GM18498 (cell line): Measurements from ENCODE around the gene SPATA12.
"Not testable (repeated sequence)": the region's sequence is repeated elsewhere in the genome, so short reads cannot be mapped to it uniquely, and the experiment has no call there.

Source experiments
- ATAC-seq: cut with Tn5 transposase; IDR thresholded peaks from one replicate; pipeline ENCODE4 v1.9.1; 2021; ENCODE audit warnings: mild to moderate bottlenecking, moderate library complexity; ENCODE audit not compliant: unreplicated experiment

SPATA12 gene

DNA sequence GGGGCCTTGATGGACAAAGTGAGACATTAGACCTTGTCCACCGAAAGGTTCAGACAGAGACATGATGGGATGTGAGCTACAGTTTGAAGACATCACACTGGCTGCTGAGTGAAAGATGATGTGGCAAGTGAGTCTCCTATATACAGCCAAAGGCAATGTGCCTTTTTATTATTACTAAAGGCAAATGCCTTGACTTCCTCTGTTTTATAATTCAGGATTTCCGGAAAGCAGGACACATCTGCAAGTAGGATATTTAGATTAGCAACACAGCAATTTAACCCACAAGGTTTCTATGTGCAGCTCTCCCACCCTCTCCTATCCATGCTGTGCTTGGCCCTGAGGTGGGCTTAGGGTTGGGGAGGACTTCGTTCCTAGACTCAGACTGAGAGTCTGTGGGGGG, 20.7 kb downstream of the SPATA12 start:
- ATAC-seq, result no peak

DNA sequence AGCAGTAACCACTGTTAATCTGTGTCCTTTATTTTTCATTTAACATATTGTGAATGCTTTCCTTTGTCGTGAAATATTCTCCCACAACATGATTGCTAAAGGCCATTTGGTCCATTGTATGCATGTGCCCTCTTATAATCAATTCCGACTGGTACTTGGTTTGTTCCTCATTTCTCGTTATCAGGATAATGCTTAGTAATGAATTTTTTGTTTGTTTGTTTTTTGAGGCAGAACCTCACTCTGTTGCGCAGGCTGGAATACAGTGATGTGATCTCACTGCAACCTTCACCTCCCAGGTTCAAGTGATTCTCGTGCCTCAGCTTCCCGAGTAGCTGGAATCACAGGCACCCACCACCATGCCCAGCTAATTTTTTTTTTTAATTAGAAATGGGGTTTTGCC, 22.0 kb downstream of the SPATA12 start:
- no peak for ATAC-seq

DNA sequence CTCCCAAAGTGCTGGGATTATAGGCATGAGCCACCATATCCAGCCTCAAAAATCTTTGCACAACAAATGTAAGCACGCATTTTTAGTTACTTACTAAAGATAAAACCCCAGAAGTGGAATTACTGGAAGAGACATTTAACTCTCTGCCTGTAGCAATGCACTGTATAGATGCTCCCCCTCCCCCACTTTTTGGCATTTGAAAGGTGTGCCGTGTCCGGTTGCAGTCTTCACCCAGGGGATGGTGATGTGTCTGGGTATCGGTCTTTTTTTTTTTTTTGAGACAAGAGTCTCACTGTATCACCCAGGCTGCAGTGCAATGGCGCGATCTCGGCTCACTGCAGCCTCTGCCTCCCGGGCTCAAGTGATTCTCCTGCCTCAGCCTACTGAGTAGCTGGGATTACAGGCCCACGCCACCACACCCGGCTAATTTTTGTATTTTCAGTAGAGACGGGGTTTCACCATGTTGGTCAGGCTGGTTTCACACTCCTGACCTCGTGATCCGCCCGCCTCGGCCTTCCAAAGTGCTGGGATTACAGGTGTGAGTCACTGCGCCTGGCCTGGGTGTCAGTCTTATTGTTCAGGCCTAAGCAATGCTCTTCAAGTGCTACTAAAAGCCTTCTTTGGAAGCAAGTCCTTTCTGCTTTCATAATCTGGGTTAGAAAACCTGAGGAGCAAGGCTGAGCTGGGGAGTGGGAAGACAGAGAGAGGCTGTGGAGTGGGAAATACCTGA, 23.0 kb downstream of the SPATA12 start:
- ATAC-seq, result not testable (repeated sequence)

DNA sequence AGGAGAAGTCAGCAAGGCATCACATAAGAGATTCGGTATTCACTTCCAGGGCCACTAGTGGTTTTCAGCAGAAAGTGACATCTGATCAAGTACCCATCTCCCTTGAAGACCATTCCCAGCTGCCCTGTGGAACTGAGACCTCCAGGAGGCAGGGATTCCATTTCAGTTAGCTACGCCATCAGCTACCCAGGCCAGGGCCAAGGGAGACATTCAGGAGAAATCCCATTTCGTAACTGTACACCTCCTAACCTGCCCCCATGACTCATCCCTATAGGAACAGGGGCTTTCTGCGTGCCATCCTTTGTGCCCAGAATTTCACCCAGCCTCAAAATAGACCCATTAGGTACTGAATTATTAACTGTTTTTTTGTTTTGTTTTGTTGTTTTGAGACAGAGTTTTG, 24.7 kb downstream of the SPATA12 start:
- ATAC-seq, result no peak

DNA sequence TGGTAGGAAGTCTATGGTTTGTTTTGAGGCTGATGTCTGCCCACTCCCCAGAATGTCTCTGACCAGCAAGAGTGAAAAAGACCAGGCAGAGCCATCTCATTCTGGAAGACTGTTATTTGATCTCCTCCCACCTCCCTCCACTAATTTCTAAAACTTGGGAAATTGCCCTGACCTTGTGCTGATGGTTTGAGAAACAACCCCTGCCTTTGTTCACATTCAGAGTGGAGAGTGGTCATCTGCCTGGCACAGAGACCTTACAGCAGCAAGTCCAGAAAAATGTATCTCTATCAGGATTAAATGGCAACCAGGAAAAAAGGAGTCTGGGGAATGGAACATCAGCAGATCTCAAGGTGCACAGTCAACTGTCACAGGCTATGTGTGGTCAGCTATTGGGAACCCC, 25.7 kb downstream of the SPATA12 start:
- no peak for ATAC-seq

DNA sequence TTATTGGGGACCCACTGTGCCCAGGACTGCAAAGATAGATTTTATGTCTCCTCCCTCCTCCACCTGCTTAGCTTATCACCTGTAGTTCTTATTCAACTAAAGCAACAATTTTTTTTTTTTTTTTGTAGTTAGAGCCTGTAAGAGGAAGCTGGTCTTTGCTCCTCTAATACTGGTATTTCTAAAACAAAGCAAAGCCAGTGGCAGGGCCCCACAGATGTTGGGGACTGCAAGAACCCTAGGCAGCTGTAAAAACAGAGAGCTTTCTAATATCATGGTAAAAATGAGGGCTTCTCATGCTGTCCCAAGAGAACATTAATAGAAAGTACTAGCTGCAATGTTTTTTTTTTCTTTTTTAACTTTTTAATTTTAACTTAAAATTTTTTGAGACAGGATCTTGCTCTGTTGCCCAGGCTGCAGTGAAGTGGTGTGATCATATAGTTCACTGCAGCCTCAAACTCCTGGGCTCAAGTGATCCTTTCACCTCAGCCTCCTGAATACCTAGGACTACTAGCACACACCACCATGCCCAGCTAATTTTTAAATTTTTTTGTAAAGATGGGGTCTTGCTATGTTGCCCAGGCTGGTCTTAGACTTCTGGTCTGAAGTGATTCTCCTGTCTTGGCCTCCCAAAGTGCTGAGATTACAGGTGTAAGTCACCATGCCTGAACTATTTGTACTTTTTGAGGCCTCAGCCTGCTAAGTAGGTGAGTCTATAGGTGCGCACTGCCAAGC, 27.1 kb downstream of the SPATA12 start:
- no peak for ATAC-seq

DNA sequence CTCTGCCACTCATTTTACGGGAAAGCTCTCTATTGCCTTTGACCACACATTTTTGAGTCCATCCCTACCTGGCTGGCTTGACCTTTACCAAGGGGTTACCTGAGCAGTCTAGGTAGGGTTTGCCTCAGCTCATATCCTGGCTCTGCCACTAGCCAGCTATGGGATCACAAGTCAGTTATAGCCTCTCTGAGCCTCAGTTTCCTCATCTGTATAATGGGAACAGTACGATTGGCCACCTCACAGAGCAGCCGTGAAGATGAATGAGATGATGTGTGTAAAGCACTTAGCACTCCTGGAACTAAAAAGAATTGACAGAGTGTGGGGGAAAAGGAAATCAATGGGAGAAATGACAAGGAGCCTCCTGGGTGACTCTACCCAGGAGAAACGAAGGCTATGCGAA, 28.0 kb downstream of the SPATA12 start:
- no peak for ATAC-seq

DNA sequence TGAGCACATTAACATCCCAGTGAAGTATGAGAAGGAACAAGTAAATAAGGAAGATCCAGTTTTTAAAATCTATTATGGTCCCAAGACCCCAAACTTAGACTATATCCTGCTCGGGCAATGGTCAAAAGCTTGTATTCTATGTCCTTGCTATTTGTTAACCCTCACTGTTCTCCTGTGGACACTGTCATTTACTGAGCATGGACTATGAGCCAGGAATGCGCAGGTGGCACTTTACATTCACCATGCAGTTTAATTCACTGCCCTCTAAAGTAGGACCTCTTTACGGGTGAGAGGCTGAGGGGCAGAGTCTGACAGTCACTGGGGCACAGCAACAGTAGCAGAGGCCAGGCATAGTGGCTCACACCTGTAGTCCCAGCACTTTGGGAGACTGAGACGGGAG, 28.6 kb downstream of the SPATA12 start:
- no peak for ATAC-seq

DNA sequence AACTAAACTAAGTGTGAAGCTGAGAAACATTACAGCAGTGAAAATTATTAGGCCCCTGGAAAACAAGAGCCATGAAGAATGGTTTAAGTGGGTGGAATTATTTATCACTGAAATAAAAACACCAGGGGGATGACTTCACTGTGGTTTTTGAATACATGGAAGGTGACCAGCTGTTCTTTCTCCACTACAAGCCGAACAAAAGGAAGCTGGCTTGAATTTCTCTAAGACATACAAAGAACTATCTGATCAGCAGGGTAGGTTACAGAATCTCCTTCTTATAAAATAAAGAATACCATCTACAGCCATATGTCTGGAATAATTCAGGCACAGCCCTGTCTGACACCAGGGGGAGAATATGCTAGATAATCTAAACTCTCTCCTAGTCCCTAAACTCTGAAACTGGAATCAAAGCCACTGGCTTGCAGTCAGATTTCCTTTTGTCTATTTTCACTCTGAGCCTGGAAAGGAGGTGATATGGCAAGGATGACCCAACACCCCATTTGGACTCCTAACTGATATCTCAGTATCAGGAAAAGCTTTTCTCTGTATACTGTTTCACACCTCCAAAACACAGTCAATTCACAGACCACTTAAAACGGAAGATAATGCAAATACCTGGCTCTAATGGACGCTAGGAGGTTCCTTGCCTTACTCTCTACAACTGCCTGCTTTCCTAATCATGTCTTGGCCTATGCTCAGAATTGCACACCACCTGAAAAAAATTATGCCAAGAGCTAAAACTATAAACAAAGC, 31.2 kb downstream of the SPATA12 start:
- ATAC-seq, result no peak

DNA sequence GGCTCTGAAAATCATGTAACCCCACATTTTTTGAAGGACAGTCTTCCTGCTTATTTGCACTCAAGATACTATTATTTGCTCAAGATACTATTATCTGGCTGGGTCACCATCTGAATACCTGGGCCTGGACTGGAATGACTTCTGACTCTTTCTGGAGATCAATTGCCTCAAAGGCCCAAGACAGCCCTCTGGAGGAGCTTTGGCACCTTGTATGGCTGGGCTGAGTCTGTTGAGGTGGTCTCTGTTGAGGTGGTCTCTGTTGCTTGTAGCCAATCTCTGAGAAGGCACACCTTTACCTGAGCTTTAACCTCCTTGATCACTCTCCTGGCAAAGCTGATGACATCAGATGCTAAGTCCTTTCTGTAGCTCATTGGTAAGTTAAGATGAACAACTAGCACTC, 33.0 kb downstream of the SPATA12 start:
- ATAC-seq, result no peak

DNA sequence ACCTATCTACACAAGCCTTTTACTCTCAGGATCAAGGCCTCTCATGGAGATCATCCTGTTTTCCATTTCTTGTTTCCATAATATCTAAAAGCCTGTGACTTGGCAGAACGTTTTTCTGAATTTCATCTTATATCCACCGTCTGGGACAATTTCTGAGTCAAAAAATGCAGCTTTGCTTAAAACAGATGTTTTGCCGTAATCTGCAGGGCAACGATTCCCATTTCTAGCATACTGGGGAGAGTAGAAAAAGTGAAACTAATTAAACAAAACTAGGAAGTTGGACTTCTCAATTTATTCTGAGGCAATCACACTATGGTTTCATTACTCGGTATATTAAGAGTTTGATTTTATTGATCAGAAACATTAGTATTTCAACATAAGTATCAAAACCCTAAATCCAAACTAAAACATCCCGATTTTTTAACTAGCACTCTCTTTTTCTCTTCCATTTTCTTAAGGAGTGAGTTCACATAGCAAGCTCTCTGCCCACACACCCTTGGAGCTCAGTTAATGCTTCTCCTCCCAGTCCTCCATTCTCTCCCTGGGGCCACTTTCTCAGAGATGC, 33.6 kb downstream of the SPATA12 start:
- no peak for ATAC-seq

DNA sequence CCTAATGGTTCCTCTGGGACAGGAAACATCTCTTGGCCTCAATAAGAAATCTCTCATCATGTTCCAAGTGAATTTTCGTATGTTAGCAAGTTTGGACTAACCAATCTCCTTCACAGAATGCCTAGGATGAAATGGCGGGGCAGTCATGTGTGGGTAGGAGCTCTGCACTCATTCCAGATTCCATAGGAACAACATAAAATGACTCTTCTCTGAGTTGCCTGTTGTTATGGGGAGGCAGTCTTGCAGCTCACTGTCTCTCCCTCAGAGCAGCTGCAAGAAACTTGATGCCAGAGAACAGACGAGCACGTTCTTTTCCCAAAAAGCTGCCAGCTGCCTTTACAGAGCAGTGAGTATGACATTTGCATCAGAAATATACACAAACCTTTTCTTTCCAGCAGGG, 34.1 kb downstream of the SPATA12 start:
- no peak for ATAC-seq

DNA sequence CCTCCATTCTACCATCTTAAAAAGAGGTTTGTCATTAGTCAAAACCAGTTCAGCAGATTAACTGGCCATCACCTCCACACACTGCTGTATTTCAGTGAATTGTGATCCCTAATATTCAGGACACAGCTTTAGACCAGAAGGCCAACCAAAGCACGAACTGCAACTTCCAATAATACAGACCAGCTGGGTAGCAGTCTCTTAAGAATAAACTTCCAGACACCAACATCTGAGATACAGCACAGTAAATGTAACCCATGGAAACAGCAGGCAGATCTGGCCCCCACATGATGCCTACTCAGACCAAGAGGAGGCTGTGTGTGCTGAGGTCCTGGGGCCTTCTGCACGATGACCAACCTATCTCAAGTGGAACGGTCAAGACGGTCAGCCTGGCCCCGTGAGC, 34.9 kb downstream of the SPATA12 start:
- no peak for ATAC-seq

DNA sequence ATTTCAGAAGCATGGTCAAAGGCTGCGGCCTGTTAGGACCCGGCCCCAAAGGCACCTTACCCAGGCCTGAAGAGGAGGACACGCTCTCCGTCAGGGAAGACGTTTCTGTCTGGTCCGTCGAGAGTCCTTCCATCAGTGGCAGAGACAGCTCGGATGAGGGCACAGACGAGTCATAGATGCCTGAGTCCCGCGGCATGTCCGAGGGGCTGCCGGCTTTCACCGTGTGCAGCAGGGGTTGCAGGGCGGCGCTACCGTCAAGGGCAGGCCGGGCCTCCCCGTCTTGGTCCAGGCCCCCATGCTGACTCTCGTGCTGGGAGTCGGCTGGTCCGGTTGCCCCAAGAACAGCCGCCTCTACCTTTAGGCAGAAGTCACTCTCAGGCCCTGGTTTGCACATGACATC, 37.1 kb downstream of the SPATA12 start:
- no peak for ATAC-seq

DNA sequence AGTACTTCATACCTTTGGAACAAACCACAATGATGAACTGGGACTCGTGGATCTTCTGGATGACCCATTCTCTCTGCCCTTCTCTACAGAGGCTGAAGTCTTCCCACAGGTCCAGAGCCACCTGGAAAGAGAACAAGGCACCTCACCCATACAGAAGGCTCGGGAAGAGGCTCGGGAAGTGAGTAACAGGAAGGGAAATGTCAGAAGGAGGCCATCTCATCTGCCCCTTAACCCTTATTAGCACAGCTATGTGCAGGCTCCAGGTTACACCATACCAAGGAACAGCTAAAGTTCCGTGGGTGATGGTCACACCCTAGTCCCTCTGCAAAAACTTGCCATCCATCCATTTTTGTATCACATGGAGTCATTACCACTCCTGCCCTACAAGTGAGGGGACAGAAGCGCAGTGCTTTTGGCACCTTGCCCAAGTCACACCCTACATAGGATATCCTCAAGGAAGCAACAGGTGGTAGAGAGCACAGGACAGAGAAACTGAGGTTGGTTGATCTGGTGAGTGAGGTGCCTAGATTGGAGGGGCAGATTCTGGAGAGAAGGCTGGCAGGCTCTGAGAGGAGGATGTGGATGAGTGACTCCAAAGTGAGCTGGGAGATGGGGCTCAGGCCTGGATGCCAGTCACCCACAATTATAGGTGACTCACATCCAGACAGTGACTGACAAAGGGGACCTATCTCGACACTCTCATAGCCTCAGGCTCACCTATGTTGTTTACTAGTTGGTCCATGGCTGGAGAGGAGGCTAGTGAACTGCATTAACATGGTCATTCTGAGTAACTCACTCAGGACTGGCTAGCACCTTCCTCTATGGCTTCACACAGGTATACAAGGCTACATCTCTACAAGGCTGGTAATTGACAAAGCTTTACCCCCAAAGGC, 38.2 kb downstream of the SPATA12 start:
- ATAC-seq, result no peak

DNA sequence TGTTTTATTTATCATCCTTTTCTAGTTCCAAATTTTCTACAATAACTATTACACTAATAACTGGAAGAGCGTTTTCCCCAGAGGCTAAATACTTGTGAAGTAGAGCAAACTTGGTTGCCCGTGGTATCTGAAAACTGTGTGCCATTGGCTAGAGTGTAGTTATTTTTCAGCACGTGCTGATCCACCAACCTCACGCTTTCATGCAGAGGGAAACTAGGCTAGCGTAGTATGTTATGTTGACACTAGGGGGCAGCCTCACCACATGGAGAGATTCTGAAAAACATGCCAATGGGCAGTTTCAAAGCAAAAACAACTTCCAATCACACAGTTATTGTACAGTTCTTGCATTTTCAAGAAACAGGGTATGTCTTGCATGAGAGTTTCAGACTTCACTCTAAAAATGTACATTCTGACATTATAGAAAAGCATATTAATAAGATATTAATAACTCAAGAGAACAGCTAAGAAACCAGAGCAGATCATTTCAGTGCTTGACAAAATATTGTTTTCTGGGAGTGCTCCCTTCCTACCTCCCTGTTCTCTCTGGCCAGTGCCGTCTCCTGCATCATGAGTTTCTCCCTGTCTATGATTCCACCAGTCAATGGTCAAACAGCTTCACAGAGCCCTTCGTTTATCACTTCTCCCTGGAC, 39.7 kb downstream of the SPATA12 start:
- no peak for ATAC-seq

DNA sequence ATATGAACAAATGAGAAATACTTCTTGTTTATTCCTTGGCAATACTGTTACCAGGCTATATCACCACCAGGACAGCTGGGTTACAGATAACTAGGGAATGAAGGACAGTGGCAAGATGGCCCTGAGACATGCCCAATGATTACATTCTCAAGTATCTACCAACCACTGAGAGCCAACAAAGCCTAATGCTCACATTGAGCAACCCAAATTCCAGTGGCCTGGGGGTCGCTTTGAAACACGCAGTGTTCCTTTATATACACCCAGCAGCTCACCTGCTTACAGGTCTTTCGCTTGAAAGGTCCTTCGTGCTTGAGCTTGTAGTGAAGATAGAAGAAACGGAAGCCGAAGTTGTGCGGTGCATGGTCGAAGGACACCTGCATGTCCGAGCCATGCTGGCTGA, 45.1 kb downstream of the SPATA12 start:
- no peak for ATAC-seq

DNA sequence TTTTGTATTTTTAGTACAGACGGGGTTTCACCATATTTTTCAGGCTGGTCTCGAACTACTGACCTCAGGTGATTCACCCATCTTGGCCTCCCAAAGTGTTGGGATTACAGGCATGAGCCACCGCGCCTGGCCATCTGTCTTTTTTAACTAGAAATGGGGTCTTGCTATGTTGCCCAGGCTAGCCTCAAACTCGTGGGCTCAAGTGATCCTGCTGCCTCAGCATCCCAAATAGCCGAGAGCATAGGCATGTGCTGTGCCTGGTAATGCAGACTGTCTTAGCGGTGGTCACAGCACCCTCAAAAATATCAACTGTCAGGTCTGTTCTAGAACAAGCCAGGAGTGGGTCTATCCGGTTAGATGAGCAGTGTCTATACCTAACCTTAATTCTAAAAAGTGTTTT, 48.2 kb downstream of the SPATA12 start:
- no peak for ATAC-seq

DNA sequence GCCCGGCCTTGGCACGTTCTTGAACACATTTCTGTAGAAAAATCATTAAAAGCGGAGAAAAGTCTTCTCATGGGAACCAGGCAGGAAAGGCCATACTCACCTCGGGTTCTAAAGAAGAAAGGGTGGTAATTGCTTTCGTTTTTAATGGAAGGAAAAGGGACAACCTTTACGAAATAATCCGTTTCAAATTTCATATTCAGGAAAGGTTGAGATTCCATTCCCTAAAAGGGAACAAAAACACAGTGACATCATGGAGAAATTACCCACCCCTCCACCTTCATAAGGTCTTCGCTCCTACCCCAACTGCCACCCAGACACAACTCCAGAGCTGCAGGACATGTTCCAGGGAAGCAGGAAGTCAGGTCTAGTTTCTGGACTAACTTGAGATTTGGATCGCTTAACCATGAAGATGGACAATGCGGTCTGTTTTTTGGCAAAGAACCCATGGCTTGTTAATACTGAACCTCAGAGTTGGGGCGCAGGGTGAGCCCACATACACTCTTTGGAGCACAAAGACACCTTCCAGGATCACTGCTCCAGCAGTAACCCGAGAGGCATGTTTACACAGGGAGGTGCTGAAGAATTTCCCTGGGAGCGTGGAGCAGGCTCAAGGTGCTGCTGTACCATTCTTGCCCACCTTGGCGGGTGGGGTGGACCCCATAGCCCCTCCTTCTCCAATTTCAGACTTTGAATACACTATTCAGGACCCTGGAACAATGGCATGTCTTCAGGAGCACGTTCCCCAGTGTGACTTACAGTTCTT, 49.2 kb downstream of the SPATA12 start:
- no peak for ATAC-seq
